GM12878 (cell line): ENCODE results near the gene RBM4. TPM values are rescaled to one million over a fixed set of nuclear protein-coding genes. Genes with fewer than 3 reads are reported as not detected.

Experiments used
- ATAC-seq: fragments of 200-7000 bp; cut with Tn5 transposase; 3 replicates; pipeline ENCODE4 v1.9.1; 2020; ENCODE audit warnings: mild to moderate bottlenecking, moderate library complexity
- BruUV-seq: library from RNA; stranded (reverse); fragments of 400-500 nt; replicated peaks from 2 replicates; lab custom pipeline; 2021; lab: Mats Ljungman, UMichigan
- CTCF ChIA-PET: fragments of 300-600 bp; sonication (Branson Sonifier 250); formaldehyde crosslinking; extraction: SDS; loops from one replicate; lab custom pipeline; 2021; ENCODE audit warnings: inconsistent platforms; lab: Yijun Ruan, JAX
- POLR2A ChIA-PET: fragments of 350-600 bp; formaldehyde crosslinking; extraction: SDS; loops from one replicate; lab custom pipeline; 2021; ENCODE audit warnings: inconsistent platforms; lab: Charles Lee
- RAD21 ChIA-PET: fragments of 300-600 bp; sonication (Branson Sonifier 250); formaldehyde crosslinking; loops from one replicate; lab custom pipeline; 2023; ENCODE audit warnings: antibody characterized with exemption; ENCODE audit not compliant: unreplicated experiment; lab: Charles Lee
- SMC1A ChIA-PET: fragments of 300-600 bp; sonication (Branson Sonifier 250); formaldehyde crosslinking; loops from one replicate; lab custom pipeline; 2023; ENCODE audit not compliant: unreplicated experiment, uncharacterized antibody; lab: Charles Lee
- DNase-seq: peaks from one replicate; pipeline ENCODE4 v3.0.0-alpha.2; 2011; ENCODE audit warnings: low read depth, low spot score
- FAIRE-seq: peaks from 3 replicates; lab custom pipeline; 2011; peaks lifted over from hg19 to GRCh38; lab: Jason Lieb, UNC
- H2AFZ ChIP-seq: 2 replicates; pipeline ENCODE4 v1.6.0; 2011; ENCODE audit warnings: low read depth, low read length, control low read depth; ENCODE audit not compliant: control insufficient read depth
- H3K27ac ChIP-seq: 2 replicates; pipeline ENCODE4 v1.5.1; 2011; ENCODE audit warnings: control low read depth; ENCODE audit not compliant: control insufficient read depth, insufficient read depth
- H3K27me3 ChIP-seq, 2 experiments: replicated peaks in 1 of 2; 2 replicates each; pipeline versions ENCODE4 v1.6.0 to v1.6.1; 2011; ENCODE audit warnings: low read length in 1 of 2; ENCODE audit not compliant: control insufficient read depth in 2 of 2, insufficient read depth in 2 of 2
- H3K36me3 ChIP-seq, 2 experiments: 2 replicates each; pipeline ENCODE4 v1.5.1; 2011; ENCODE audit warnings: low read length in 1 of 2; ENCODE audit not compliant: control insufficient read depth in 2 of 2, insufficient read depth in 2 of 2
- H3K4me1 ChIP-seq: 2 replicates; pipeline ENCODE4 v1.6.1; 2011; ENCODE audit warnings: mild to moderate bottlenecking, low read length, moderate library complexity, mixed read lengths; ENCODE audit not compliant: control insufficient read depth, insufficient read depth
- H3K4me2 ChIP-seq: 2 replicates; pipeline ENCODE4 v1.6.0; 2011; ENCODE audit warnings: control low read depth; ENCODE audit not compliant: control insufficient read depth, insufficient read depth
- H3K4me3 ChIP-seq: fragments of 200-600 bp; sonication (generic); 2 replicates; pipeline ENCODE4 v1.5.1; 2016
- H3K79me2 ChIP-seq: 2 replicates; pipeline ENCODE4 v1.6.0; 2011; ENCODE audit warnings: low read length; ENCODE audit not compliant: control insufficient read depth, insufficient read depth
- H3K9ac ChIP-seq: 2 replicates; pipeline ENCODE4 v1.8.0; 2011; ENCODE audit warnings: low read length, control low read depth, mixed read lengths; ENCODE audit not compliant: control insufficient read depth, insufficient read depth
- H3K9me3 ChIP-seq: replicated peaks from 3 replicates; pipeline ENCODE4 v1.5.1; 2011; ENCODE audit warnings: mild to moderate bottlenecking, low read length; ENCODE audit not compliant: control insufficient read depth, insufficient read depth
- H4K20me1 ChIP-seq: 2 replicates; pipeline ENCODE4 v1.6.0; 2011; ENCODE audit not compliant: control insufficient read depth, insufficient read depth
- CEBPZ ChIP-seq: fragments of 150-350 bp; IDR thresholded peaks from 2 replicates; pipeline ENCODE4 v1.6.1; 2016; ENCODE audit warnings: low read depth, low read length
- CHD4 ChIP-seq: fragments of 200-600 bp; sonication (generic); IDR thresholded peaks from 2 replicates; pipeline ENCODE4 v1.6.1; 2016; ENCODE audit warnings: mild to moderate bottlenecking
- ESRRA ChIP-seq: IDR thresholded peaks from 2 replicates; pipeline ENCODE4 v1.6.1; 2012; ENCODE audit warnings: mild to moderate bottlenecking, low read length, improper control_type of control experiment
- ETV6 ChIP-seq, 2 experiments: fragments of 450-650 bp in 1 of 2; IDR thresholded peaks in 1 of 2; conservative IDR thresholded peaks in 1 of 2; 2 replicates each; pipeline ENCODE4 v1.6.1; 2014; ENCODE audit warnings: antibody characterized with exemption in 1 of 2, borderline replicate concordance in 1 of 2, low read depth in 1 of 2, mild to moderate bottlenecking in 1 of 2, moderate library complexity in 1 of 2
- HDGF ChIP-seq: fragments of 450-650 bp; IDR thresholded peaks from 2 replicates; pipeline ENCODE4 v1.6.1; 2016; ENCODE audit warnings: antibody characterized with exemption
- NFIC ChIP-seq: IDR thresholded peaks from 2 replicates; pipeline ENCODE4 v1.6.1; 2012; ENCODE audit warnings: low read depth, mild to moderate bottlenecking, inconsistent platforms, low read length, moderate library complexity
- NFYA ChIP-seq: IDR thresholded peaks from 2 replicates; pipeline ENCODE4 v1.6.1; 2011; ENCODE audit warnings: low read depth, mild to moderate bottlenecking, low read length, improper control_type of control experiment, borderline replicate concordance
- PML ChIP-seq: IDR thresholded peaks from 2 replicates; pipeline ENCODE4 v1.6.1; 2012; ENCODE audit warnings: low read length, inconsistent platforms
- RAD21 ChIP-seq: IDR thresholded peaks from 2 replicates; pipeline ENCODE4 v1.6.1; 2011; ENCODE audit warnings: mild to moderate bottlenecking, low read depth, low read length, moderate library complexity; ENCODE audit not compliant: insufficient read depth
- SUPT20H ChIP-seq: IDR thresholded peaks from 2 replicates; pipeline ENCODE4 v1.6.1; 2011; ENCODE audit warnings: low read depth, mild to moderate bottlenecking, low read length, moderate library complexity, borderline replicate concordance; ENCODE audit not compliant: control insufficient read depth
- TAF1 ChIP-seq: IDR thresholded peaks from 2 replicates; pipeline ENCODE4 v1.6.1; 2011; ENCODE audit warnings: mild to moderate bottlenecking, low read depth, low read length, borderline replicate concordance
- ZNF592 ChIP-seq: fragments of 450-650 bp; IDR thresholded peaks from 2 replicates; pipeline ENCODE4 v1.6.1; 2017; ENCODE audit warnings: mild to moderate bottlenecking, moderate library complexity
- WGBS: methylation state at CpG from one replicate; pipeline ENCODE4 v1.1.6; 2016; ENCODE audit warnings: low lambda C conversion rate; ENCODE audit not compliant: insufficient replicate concordance, insufficient coverage; ENCODE audit errors: missing lambda C conversion rate; 5-methylcytosine and 5-hydroxymethylcytosine counted together
- in situ Hi-C: fragments of 300-500 bp; cut with MboI; formaldehyde crosslinking; loops from 9 replicates; pipeline ENCODE4 v1.14.3; 2018; ENCODE audit warnings: mixed read lengths
- intact Hi-C: fragments of 100-400 bp; cut with micrococcal nuclease; formaldehyde crosslinking; loops from one replicate; pipeline ENCODE4 v1.14.2; 2022; ENCODE audit not compliant: unreplicated experiment
- polyA plus RNA-seq, 11 experiments: library from polyadenylated mRNA; depleted of rRNA in 4 of 11; unstranded in 6 of 11; stranded (reverse) in 5 of 11; fragments of >200 nt; fragmentation: Nextera tagmentation in 4 of 11; fragmentation: Illumina TruSeq in 1 of 11; extraction: Ambion mirVana in 4 of 11; extraction: Trizol in 1 of 11; gene quantifications; 1 replicate in 1 of 11; 2 replicates in 10 of 11; pipeline versions ENCODE4 v1.2.1 to v1.2.3, GENCODE V29; 2011 to 2016; ENCODE audit warnings: inconsistent platforms in 2 of 11, missing spikeins in 2 of 11, low read depth in 1 of 11
- total RNA-seq, 4 experiments: library from RNA; depleted of rRNA in 3 of 4; stranded (reverse); fragments of >200 nt in 3 of 4; fragmentation: Illumina TruSeq in 1 of 4; extraction: Trizol in 1 of 4; gene quantifications; 2 replicates each; pipeline versions ENCODE4 v1.2.1 to v1.2.3, GENCODE V29; 2013 to 2021

RBM4 gene
- total and polyA plus RNA-seq, 10 of the 15 experiments (the other 5 are each of a cell fraction or from before 2014, with no cell fraction given): 105 to 224 (median 138) TPM

- POLR2A ChIA-PET: interaction anchor here (1.1 to 1.2 kb wide), 3 partner anchors 9 to 65 kb away, joined by 3 to 6 read pairs (median 3); no protein-coding TSS in a partner anchor
- Histone ChIP-seq H2AFZ (no peak overlapping the region), H3K9me3 (no peaks in the 10 kb centered on the region), H3K79me2 (peaks cover 18% of the 10 kb centered on the region), H3K4me2 (no peak overlapping the region), H3K27ac (no peak overlapping the region), H3K27me3 (no peaks in the 10 kb centered on the region), H3K36me3 (no peaks in the 10 kb centered on the region), H4K20me1 (peaks cover 2% of the 10 kb centered on the region), H3K4me3 (no peak overlapping the region), H3K4me1 (peaks cover 32% of the 10 kb centered on the region), H3K9ac (no peak overlapping the region)
- BruUV-seq: no TSS peak
- intact Hi-C loops: no loop called here
- WGBS: 100% methylated on average over 1 of the region's 1 CpG
- in situ Hi-C loops: no loop called here
- no peak for ATAC-seq
- CTCF ChIA-PET: interaction anchor here (0.8 to 1.4 kb wide), 3 partner anchors 14 to 66 kb away, joined by 3 to 4 read pairs (median 3); partner anchors contain the start of genes CCDC87 and ZDHHC24
- FAIRE-seq: no peak
- TF ChIP-seq HDGF (no peak), PML (no peak), NFYA (no peak), NFIC (no peak), TAF1 (no peak), CEBPZ (no peak), ZNF592 (no peak), CHD4 (no peak), ESRRA (no peak), RAD21 (no peak), SUPT20H (no peak), ETV6 (conservative IDR thresholded peaks at IDR 0.05 in 1 of 2, IDR thresholded peaks at IDR 0.05 in 1 of 2; ENCODE audit: borderline replicate concordance in 1 of 2, low read depth in 1 of 2) (no peak)
- RAD21 ChIA-PET: interaction anchor here (1.3 to 1.4 kb wide), 2 partner anchors 26 to 33 kb away, joined by 3 to 4 read pairs; partner anchors contain the start of gene RBM4
- SMC1A ChIA-PET: interaction anchor here (2.3 to 2.9 kb wide), 2 partner anchors 26 to 65 kb away, joined by 10 to 12 read pairs; partner anchors contain the start of genes RBM4 and RBM4B
- no peak for DNase-seq
These were observed 26.0 kb upstream of the RBM4 start for GRCh38 chr11:66612458-66612857.
